ENCODE measurements around the gene SYNE3. TPM values are rescaled to one million over a fixed set of nuclear protein-coding genes. Genes with fewer than 3 reads are reported as not detected.

SYNE3 gene
- total RNA-seq, 1 experiment from 2014 or later: 21.2 TPM

GRCh38 chr14:95529216-95529615 lies 12.8 kb upstream of the SYNE3 start:
- Mint-ChIP-seq H3K36me3 (ENCODE audit: insufficient read depth, unreplicated experiment) (peaks cover 46% of the 10 kb centered on the region), H3K27me3 (ENCODE audit: insufficient read depth, unreplicated experiment) (no peaks in the 10 kb centered on the region), H3K9me3 (ENCODE audit: unreplicated experiment) (no peaks in the 10 kb centered on the region), H3K4me1 (ENCODE audit: low read depth, unreplicated experiment) (peaks cover 43% of the 10 kb centered on the region), H3K4me3 (ENCODE audit: unreplicated experiment) (no peak overlapping the region), H3K27ac (ENCODE audit: unreplicated experiment) (no peak overlapping the region)
- Histone ChIP-seq H3K4me3 (ENCODE audit: low read depth, low read length) (no peak overlapping the region), H3K27me3 (replicated peaks; ENCODE audit: control insufficient read depth, insufficient read depth, low read length) (no peaks in the 10 kb centered on the region), H3K9me3 (no peaks in the 10 kb centered on the region), H3K36me3 (ENCODE audit: control insufficient read depth, insufficient read depth, low read length) (no peaks in the 10 kb centered on the region; the same call in 1 of the 2 replicates), H3K4me1 (peaks cover 63% of the 10 kb centered on the region)
- intact Hi-C loops (cut with micrococcal nuclease; ENCODE audit: unreplicated experiment): no loop called here
- DNase-seq: no peak
- CTCF ChIA-PET: interaction anchor here (0.8 kb wide), 1 partner anchor 77 kb away, joined by 3 read pairs; no protein-coding TSS in a partner anchor
- TF ChIP-seq CTCF (IDR thresholded peaks at IDR 0.05; ENCODE audit: insufficient read depth in 1 of 2, low read depth in 1 of 2, low read length in 1 of 2, severe bottlenecking in 1 of 2, unreplicated experiment in 1 of 2): no peak
- no TSS peak for BruUV-seq (replicated peaks)
- POLR2A ChIA-PET: interaction anchor here (0.5 to 0.9 kb wide), 2 partner anchors 9 to 61 kb away, joined by 3 read pairs; no protein-coding TSS in a partner anchor

GRCh38 chr14:95527387-95528002 lies 11.0 kb upstream of the SYNE3 start:
- Mint-ChIP-seq H3K9me3 (ENCODE audit: unreplicated experiment) (no peaks in the 10 kb centered on the region), H3K36me3 (ENCODE audit: insufficient read depth, unreplicated experiment) (peaks cover 39% of the 10 kb centered on the region), H3K4me3 (ENCODE audit: unreplicated experiment) (no peak overlapping the region), H3K27me3 (ENCODE audit: insufficient read depth, unreplicated experiment) (no peaks in the 10 kb centered on the region), H3K27ac (ENCODE audit: unreplicated experiment) (peak overlapping the region; percentile 80), H3K4me1 (ENCODE audit: low read depth, unreplicated experiment) (peaks cover 48% of the 10 kb centered on the region)
- no peaks in the 10 kb centered on the region; the same call in 1 of the 2 replicates for H3K36me3 ChIP-seq (ENCODE audit: control insufficient read depth, insufficient read depth, low read length)
- no TSS peak for BruUV-seq (replicated peaks)
- H3K9me3 ChIP-seq: no peaks in the 10 kb centered on the region
- ChIA-PET POLR2A (no interaction called here), CTCF (interaction anchor here (0.7 to 2.6 kb wide), 10 partner anchors 11 to 89 kb away, joined by 3 to 29 read pairs (median 6); partner anchors contain the start of gene SYNE3)
- peaks cover 70% of the 10 kb centered on the region for H3K4me1 ChIP-seq
- intact Hi-C loops (cut with micrococcal nuclease; ENCODE audit: unreplicated experiment): loop anchor here (1.0 to 2.0 kb wide), 3 partner anchors 37 to 85 kb away; no protein-coding TSS in a partner anchor
- H3K27me3 ChIP-seq (replicated peaks; ENCODE audit: control insufficient read depth, insufficient read depth, low read length): no peaks in the 10 kb centered on the region
- peak in 1 of 2 experiments; percentile 53 for DNase-seq
- peak; percentile 53 to 62 for TF ChIP-seq CTCF (IDR thresholded peaks at IDR 0.05; ENCODE audit: insufficient read depth in 1 of 2, low read depth in 1 of 2, low read length in 1 of 2, severe bottlenecking in 1 of 2, unreplicated experiment in 1 of 2)
- H3K4me3 ChIP-seq (ENCODE audit: low read depth, low read length): no peak overlapping the region

GRCh38 chr14:95526483-95527386 lies 10.3 kb upstream of the SYNE3 start:
- POLR2A ChIA-PET: no interaction called here
- Mint-ChIP-seq H3K36me3 (ENCODE audit: insufficient read depth, unreplicated experiment) (peaks cover 32% of the 10 kb centered on the region), H3K4me3 (ENCODE audit: unreplicated experiment) (no peak overlapping the region), H3K9me3 (ENCODE audit: unreplicated experiment) (no peaks in the 10 kb centered on the region), H3K27ac (ENCODE audit: unreplicated experiment) (peak overlapping the region; percentile 81), H3K4me1 (ENCODE audit: low read depth, unreplicated experiment) (peaks cover 40% of the 10 kb centered on the region), H3K27me3 (ENCODE audit: insufficient read depth, unreplicated experiment) (no peaks in the 10 kb centered on the region)
- Histone ChIP-seq H3K4me1 (peaks cover 63% of the 10 kb centered on the region), H3K4me3 (ENCODE audit: low read depth, low read length) (no peak overlapping the region), H3K36me3 (ENCODE audit: control insufficient read depth, insufficient read depth, low read length) (no peaks in the 10 kb centered on the region; the same call in 1 of the 2 replicates), H3K27me3 (replicated peaks; ENCODE audit: control insufficient read depth, insufficient read depth, low read length) (no peaks in the 10 kb centered on the region), H3K9me3 (no peaks in the 10 kb centered on the region)
- DNase-seq: no peak
- TF ChIP-seq CTCF (IDR thresholded peaks at IDR 0.05; ENCODE audit: insufficient read depth in 1 of 2, low read depth in 1 of 2, low read length in 1 of 2, severe bottlenecking in 1 of 2, unreplicated experiment in 1 of 2): no peak
- CTCF ChIA-PET: interaction anchor here (0.7 to 2.6 kb wide), 11 partner anchors 10 to 88 kb away, joined by 3 to 29 read pairs (median 5); partner anchors contain the start of gene SYNE3
- BruUV-seq (replicated peaks): TSS peak; percentile 40
- intact Hi-C loops (cut with micrococcal nuclease; ENCODE audit: unreplicated experiment): loop anchor here (1.0 to 2.0 kb wide), 3 partner anchors 36 to 84 kb away; no protein-coding TSS in a partner anchor
